CD14-positive monocyte (primary cell): ENCODE measurements around the gene WDR64. TPM values are rescaled to one million over a fixed set of nuclear protein-coding genes. Genes with fewer than 3 reads are reported as not detected.

Source experiments
- DNase-seq, 3 donors: peaks; one replicate each; pipeline ENCODE4 v3.0.0-alpha.2; 2011 to 2022
- H2AFZ ChIP-seq: 2 replicates; pipeline ENCODE4 v1.6.0; 2012; ENCODE audit warnings: mild to moderate bottlenecking, low read depth, low read length, inconsistent platforms; ENCODE audit not compliant: insufficient read depth, poor library complexity, severe bottlenecking
- H3K27ac ChIP-seq, 2 donors: 1 replicate in 1 of 2; 2 replicates in 1 of 2; pipeline ENCODE4 v1.5.1; 2012 to 2013; ENCODE audit warnings: low read length in 2 of 2, control low read depth in 1 of 2, inconsistent platforms in 1 of 2, low read depth in 1 of 2, mild to moderate bottlenecking in 1 of 2
- H3K27me3 ChIP-seq, 2 donors: one replicate each; pipeline versions ENCODE4 v1.6.0 to v1.6.1; 2011 to 2013; ENCODE audit warnings: low read length in 2 of 2; ENCODE audit not compliant: control insufficient read depth in 2 of 2, insufficient read depth in 2 of 2
- H3K36me3 ChIP-seq, 2 donors: replicated peaks in 1 of 2; 1 replicate in 1 of 2; 2 replicates in 1 of 2; pipeline versions ENCODE4 v1.5.1 to v1.6.1; 2012 to 2013; ENCODE audit warnings: low read length in 2 of 2, control low read depth in 1 of 2, inconsistent platforms in 1 of 2, mild to moderate bottlenecking in 1 of 2; ENCODE audit not compliant: insufficient read depth in 2 of 2, control insufficient read depth in 1 of 2
- H3K4me1 ChIP-seq, 2 donors: 1 replicate in 1 of 2; 2 replicates in 1 of 2; pipeline versions ENCODE4 v1.5.1 to v1.6.1; 2012 to 2013; ENCODE audit warnings: low read length in 2 of 2, control low read depth in 1 of 2, inconsistent platforms in 1 of 2, mild to moderate bottlenecking in 1 of 2, moderate library complexity in 1 of 2; ENCODE audit not compliant: insufficient read depth in 2 of 2, control insufficient read depth in 1 of 2
- H3K4me2 ChIP-seq: replicated peaks from 2 replicates; pipeline ENCODE3; 2012; ENCODE audit warnings: low read length, moderate library complexity, mild to moderate bottlenecking; ENCODE audit not compliant: poor library complexity, severe bottlenecking; ENCODE audit errors: extremely low read depth
- H3K4me3 ChIP-seq, 3 experiments: fragments of 200-600 bp in 1 of 3; sonication (generic) in 1 of 3; replicated peaks in 1 of 3; 1 replicate in 2 of 3; 2 replicates in 1 of 3; pipeline ENCODE4 v1.5.1; 2011 to 2013; ENCODE audit warnings: low read length in 3 of 3, mild to moderate bottlenecking in 3 of 3, control low read depth in 2 of 3, low read depth in 2 of 3, inconsistent platforms in 1 of 3, moderate library complexity in 1 of 3
- H3K79me2 ChIP-seq: 2 replicates; pipeline ENCODE4 v1.6.0; 2012; ENCODE audit warnings: mild to moderate bottlenecking, control low read depth, inconsistent platforms, low read length, moderate library complexity; ENCODE audit not compliant: insufficient read depth
- H3K9ac ChIP-seq: 2 replicates; pipeline ENCODE4 v1.6.0; 2017; ENCODE audit warnings: low read length, mild to moderate bottlenecking; ENCODE audit not compliant: insufficient read depth, poor library complexity, severe bottlenecking
- H3K9me3 ChIP-seq, 2 donors: replicated peaks in 1 of 2; 1 replicate in 1 of 2; 2 replicates in 1 of 2; pipeline versions ENCODE4 v1.5.1 to v1.6.1; 2012 to 2013; ENCODE audit warnings: low read length in 2 of 2, control low read depth in 1 of 2; ENCODE audit not compliant: control insufficient read depth in 1 of 2, insufficient read depth in 1 of 2
- H4K20me1 ChIP-seq: 2 replicates; pipeline ENCODE4 v1.6.0; 2012; ENCODE audit warnings: mild to moderate bottlenecking, low read length, control low read depth, moderate library complexity; ENCODE audit not compliant: insufficient read depth
- H3K27ac Mint-ChIP-seq, 7 donors: one replicate each; pipeline ENCODE4 v1.8.0; 2020; ENCODE audit warnings: mild to moderate bottlenecking in 7 of 7, mixed read lengths in 7 of 7, moderate library complexity in 6 of 7, inconsistent platforms in 2 of 7
- H3K27me3 Mint-ChIP-seq, 3 donors: one replicate each; pipeline ENCODE4 v1.8.0; 2021 to 2022; ENCODE audit warnings: low read depth in 3 of 3, mild to moderate bottlenecking in 3 of 3, mixed read lengths in 3 of 3, moderate library complexity in 3 of 3, inconsistent platforms in 1 of 3
- H3K36me3 Mint-ChIP-seq, 2 donors: one replicate each; pipeline ENCODE4 v1.8.0; 2020; ENCODE audit warnings: mixed read lengths in 2 of 2, inconsistent platforms in 1 of 2, mild to moderate bottlenecking in 1 of 2
- H3K4me1 Mint-ChIP-seq: one replicate; pipeline ENCODE4 v1.8.0; 2020; ENCODE audit warnings: mild to moderate bottlenecking, mixed read lengths
- H3K4me3 Mint-ChIP-seq, 2 donors: one replicate each; pipeline ENCODE4 v1.8.0; 2020; ENCODE audit warnings: mild to moderate bottlenecking in 2 of 2, mixed read lengths in 2 of 2, moderate library complexity in 1 of 2
- H3K9me3 Mint-ChIP-seq, 7 donors: one replicate each; pipeline ENCODE4 v1.8.0; 2020 to 2022; ENCODE audit warnings: mixed read lengths in 7 of 7, mild to moderate bottlenecking in 6 of 7, moderate library complexity in 6 of 7, inconsistent platforms in 2 of 7
- WGBS: methylation state at CpG from one replicate; pipeline ENCODE4 v1.1.5; 2013; ENCODE audit warnings: missing lambda C conversion rate; ENCODE audit not compliant: insufficient coverage; 5-methylcytosine and 5-hydroxymethylcytosine counted together
- intact Hi-C, 2 donors: fragments of 100-400 bp; cut with micrococcal nuclease; formaldehyde crosslinking; loops; one replicate each; pipeline versions ENCODE4 v1.15.0 to v1.15.1; 2023
- polyA plus RNA-seq, 3 donors: library from polyadenylated mRNA; depleted of rRNA in 1 of 3; unstranded in 2 of 3; stranded (reverse) in 1 of 3; fragments of 300-500 nt in 2 of 3; fragments of >200 nt in 1 of 3; fragmentation: Illumina TruSeq in 2 of 3; gene quantifications; 1 replicate in 2 of 3; 2 replicates in 1 of 3; pipeline ENCODE4 v1.2.3, GENCODE V29; 2012 to 2021
- TF ChIP-seq, protein P1 (sequence below): fragments of 200-600 bp; IDR thresholded peaks from one replicate; pipeline ENCODE4 v1.8.0; 2022; ENCODE audit warnings: antibody characterized with exemption, mild to moderate bottlenecking

The WDR64 gene
- polyA plus RNA-seq, 3 donors = not detected

DNA sequence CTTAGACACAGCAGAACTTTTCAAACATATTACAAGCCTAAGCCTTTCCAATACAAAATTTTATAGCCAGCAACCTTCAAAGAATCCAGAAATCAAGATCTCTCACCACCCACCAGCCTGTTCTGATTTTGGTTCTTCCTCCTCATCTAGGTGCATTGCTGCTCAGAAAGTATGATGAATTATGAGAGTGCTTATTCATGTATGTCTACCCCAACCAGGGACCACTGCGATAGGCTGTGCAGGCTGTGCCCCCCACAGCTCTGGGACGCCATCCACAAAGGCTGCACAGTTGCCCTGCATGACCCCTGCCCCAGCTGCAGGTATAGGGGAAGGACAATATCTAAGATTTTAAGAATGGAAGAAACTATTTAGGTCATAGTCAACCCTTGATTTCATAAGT lies 55.4 kb downstream of the WDR64 start:
- H3K9me3 Mint-ChIP-seq = peaks cover 4 to 26% (median 15%) of the 10 kb centered on the region in 7 donors
- no peaks in the 10 kb centered on the region for H3K36me3 Mint-ChIP-seq
- intact Hi-C loops = no loop called here
- H3K4me3 Mint-ChIP-seq = no peak overlapping the region
- no peak overlapping the region for H3K27ac Mint-ChIP-seq
- Histone ChIP-seq H3K36me3 (no peaks in the 10 kb centered on the region), H3K9me3 (peaks cover 6 to 13% of the 10 kb centered on the region in 2 donors), H4K20me1 (no peaks in the 10 kb centered on the region), H3K4me1 (no peaks in the 10 kb centered on the region), H3K27me3 (no peaks in the 10 kb centered on the region), H3K4me3 (no peak overlapping the region), H3K9ac (no peak overlapping the region), H3K4me2 (no peak overlapping the region), H2AFZ (no peak overlapping the region), H3K27ac (no peak overlapping the region), H3K79me2 (no peaks in the 10 kb centered on the region)
- H3K4me1 Mint-ChIP-seq = no peaks in the 10 kb centered on the region
- no peak for DNase-seq
- peaks cover 0 to 12% (median 2%) of the 10 kb centered on the region in 3 donors for H3K27me3 Mint-ChIP-seq
- TF ChIP-seq, protein P1, sequence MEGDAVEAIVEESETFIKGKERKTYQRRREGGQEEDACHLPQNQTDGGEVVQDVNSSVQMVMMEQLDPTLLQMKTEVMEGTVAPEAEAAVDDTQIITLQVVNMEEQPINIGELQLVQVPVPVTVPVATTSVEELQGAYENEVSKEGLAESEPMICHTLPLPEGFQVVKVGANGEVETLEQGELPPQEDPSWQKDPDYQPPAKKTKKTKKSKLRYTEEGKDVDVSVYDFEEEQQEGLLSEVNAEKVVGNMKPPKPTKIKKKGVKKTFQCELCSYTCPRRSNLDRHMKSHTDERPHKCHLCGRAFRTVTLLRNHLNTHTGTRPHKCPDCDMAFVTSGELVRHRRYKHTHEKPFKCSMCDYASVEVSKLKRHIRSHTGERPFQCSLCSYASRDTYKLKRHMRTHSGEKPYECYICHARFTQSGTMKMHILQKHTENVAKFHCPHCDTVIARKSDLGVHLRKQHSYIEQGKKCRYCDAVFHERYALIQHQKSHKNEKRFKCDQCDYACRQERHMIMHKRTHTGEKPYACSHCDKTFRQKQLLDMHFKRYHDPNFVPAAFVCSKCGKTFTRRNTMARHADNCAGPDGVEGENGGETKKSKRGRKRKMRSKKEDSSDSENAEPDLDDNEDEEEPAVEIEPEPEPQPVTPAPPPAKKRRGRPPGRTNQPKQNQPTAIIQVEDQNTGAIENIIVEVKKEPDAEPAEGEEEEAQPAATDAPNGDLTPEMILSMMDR = no peak
- WGBS = no CpG with 5 or more reads among the region's 2 CpGs

DNA sequence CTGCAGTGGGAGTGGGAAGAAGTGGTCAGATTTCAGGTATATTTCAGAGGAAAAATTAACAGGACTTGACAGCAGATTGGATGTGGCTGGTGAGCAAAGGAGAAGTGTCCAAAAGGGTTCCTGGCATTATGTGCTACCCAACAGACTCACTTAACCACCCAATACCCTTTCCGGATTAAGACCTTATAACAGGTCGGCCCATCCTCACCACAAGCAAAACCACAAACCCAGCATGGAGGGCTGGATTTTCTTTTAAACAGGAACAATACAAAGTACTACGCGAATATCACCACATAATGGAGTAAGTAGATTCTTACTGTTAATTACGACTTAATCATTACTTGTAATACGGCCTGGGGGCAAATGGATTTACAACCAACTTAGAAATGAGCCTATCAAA lies 59.2 kb downstream of the WDR64 start:
- intact Hi-C loops = no loop called here
- Mint-ChIP-seq H3K4me3 (no peak overlapping the region), H3K9me3 (peaks cover 0 to 6% (median 0%) of the 10 kb centered on the region in 7 donors), H3K27me3 (peaks cover 0 to 14% (median 2%) of the 10 kb centered on the region in 3 donors), H3K27ac (no peak overlapping the region), H3K36me3 (no peaks in the 10 kb centered on the region), H3K4me1 (peaks cover 3% of the 10 kb centered on the region)
- Histone ChIP-seq H3K9me3 (no peaks in the 10 kb centered on the region), H3K27me3 (no peaks in the 10 kb centered on the region), H3K9ac (no peak overlapping the region), H4K20me1 (no peaks in the 10 kb centered on the region), H3K4me3 (no peak overlapping the region), H2AFZ (no peak overlapping the region), H3K79me2 (no peaks in the 10 kb centered on the region), H3K4me2 (no peak overlapping the region), H3K4me1 (no peaks in the 10 kb centered on the region), H3K27ac (no peak overlapping the region), H3K36me3 (no peaks in the 10 kb centered on the region)
- TF ChIP-seq, protein P1 = no peak
- WGBS = 60% methylated on average over 1 of the region's 6 CpGs
- no peak for DNase-seq
